ENCODE data around the gene ZDHHC8.

The ZDHHC8 gene

GRCh38 chr22:20141186-20142077 lies 9.8 kb downstream of the ZDHHC8 start:
- in situ Hi-C loops (cut with HindIII; ENCODE audit: low sequenced_read_pairs), result no loop called here

DNA sequence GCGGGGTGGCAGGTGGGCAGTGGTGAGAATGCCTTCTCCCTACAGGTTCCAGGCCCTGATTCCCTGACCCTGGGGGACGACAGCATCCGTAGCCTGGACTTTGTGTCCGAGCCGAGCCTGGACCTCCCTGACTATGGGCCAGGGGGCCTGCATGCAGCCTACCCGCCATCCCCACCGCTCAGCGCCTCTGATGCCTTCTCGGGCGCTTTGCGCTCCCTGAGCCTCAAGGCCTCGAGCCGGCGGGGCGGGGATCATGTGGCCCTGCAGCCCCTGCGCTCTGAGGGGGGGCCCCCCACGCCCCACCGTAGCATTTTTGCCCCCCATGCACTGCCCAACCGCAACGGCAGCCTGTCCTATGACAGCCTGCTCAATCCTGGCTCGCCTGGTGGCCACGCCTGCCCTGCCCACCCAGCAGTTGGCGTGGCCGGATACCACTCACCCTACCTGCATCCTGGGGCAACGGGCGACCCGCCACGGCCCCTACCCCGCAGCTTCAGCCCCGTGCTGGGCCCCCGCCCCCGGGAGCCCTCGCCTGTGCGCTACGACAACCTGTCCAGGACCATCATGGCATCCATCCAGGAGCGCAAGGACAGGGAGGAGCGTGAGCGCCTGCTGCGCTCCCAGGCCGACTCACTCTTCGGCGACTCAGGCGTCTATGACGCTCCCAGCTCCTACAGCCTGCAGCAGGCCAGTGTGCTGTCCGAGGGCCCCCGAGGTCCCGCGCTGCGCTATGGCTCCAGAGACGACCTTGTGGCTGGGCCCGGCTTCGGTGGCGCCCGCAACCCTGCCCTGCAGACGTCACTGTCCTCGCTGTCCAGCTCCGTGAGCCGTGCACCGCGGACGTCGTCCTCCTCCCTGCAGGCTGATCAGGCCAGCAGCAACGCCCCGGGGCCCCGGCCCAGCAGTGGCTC lies 11.4 kb downstream of the ZDHHC8 start:
- in situ Hi-C loops (cut with HindIII; ENCODE audit: low sequenced_read_pairs), result no loop called here

- in situ Hi-C loops (cut with HindIII; ENCODE audit: low sequenced_read_pairs), result no loop called here
Measured at GRCh38 chr22:20143883-20144665, 12.5 kb downstream of the ZDHHC8 start.

GRCh38 chr22:20145206-20145831 lies 13.7 kb downstream of the ZDHHC8 start:
- in situ Hi-C loops (cut with HindIII; ENCODE audit: low sequenced_read_pairs), result no loop called here

DNA sequence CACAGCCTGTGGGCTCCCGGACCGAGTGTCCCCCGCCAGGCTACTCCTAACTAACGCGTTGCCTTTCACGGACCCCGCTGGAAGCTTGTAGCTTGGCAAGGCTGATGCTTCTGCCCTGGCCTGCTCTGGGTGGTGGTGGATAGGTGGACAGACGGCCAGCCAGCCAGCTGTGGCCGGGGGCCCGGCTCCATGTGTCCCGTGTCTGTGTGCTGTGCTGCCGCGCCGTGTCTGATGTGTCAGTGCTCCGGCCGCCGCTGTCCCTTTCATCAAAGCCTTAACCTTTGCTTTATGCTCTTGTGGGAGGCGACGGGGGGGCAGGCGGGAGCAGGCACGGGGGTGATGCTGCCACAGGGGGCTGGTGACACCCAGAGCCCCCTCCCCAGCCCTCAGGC lies 14.2 kb downstream of the ZDHHC8 start:
- in situ Hi-C loops (cut with HindIII; ENCODE audit: low sequenced_read_pairs), result no loop called here

DNA sequence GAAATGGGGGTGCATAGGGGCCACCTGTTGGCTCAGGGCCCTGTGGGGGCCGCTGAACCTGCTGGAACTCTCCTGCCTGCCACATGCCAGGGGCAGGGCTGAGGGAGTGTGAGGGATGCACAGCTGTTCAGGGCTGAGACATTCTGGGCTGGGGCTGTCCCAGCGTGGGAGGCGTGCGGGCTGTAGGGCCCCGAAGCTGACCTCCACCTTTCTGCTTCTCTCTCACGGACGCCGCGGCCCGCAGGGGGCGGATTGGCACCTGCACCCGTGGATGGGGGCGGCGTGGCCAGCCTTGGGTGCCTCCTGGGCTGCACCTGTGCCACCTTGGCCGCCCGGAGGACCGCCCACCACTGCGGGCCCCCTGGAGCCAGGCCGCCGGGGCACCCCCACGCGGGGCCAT lies 15.2 kb downstream of the ZDHHC8 start:
- in situ Hi-C loops (cut with HindIII; ENCODE audit: low sequenced_read_pairs), result no loop called here

GRCh38 chr22:20147237-20147988 lies 15.8 kb downstream of the ZDHHC8 start:
- in situ Hi-C loops (cut with HindIII; ENCODE audit: low sequenced_read_pairs), result no loop called here

GRCh38 chr22:20148414-20148813 lies 16.8 kb downstream of the ZDHHC8 start:
- in situ Hi-C loops (cut with HindIII; ENCODE audit: low sequenced_read_pairs), result no loop called here

DNA sequence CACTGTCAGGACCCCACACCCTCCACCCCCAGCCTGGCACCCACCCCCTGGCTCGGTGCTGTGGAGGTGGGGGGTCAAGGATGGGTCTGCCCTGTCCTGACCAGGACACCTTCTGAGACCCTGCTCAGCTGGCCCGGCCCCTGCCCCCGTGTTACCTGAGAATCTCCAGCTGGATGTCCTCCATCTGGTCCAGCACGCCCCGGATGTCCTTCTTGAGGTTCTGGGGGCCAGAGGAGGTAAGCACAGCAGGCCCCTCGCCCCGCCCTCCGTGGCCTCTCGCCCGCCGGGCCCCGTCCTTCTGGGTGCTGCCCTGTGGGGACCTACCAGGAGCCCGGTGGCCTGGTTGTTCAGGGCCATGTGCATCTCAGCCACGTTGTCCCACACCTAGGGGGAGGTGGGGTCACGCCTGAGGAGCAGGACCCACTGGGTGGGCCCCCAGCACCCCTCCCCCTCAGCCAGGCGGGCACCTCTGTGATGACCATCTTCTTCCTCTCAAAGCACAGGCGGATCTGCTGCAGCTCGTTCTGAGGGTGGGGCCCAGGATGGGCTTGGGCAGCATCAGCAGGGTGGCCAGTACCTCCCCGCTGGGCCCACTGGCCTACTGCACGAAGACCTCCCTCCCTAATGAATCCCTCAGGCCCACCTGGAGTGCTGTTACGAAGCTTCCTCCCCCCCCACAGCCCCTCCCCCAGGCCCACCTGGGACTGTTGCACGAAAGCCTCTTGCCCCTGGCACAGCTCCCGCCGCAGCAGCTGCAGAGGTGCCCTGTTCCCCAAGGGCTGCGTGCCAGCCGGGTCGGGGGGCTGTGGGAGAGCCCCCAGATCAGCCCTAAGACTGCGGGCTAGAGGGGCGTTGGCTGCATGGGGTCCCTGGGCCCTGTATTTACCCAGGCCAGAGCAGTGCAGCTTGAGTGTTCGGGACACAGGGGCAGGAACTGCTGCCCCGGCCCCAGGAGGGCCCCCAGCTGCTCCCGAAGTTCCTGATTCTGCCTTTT lies 17.9 kb downstream of the ZDHHC8 start:
- in situ Hi-C loops (cut with HindIII; ENCODE audit: low sequenced_read_pairs), result no loop called here

- in situ Hi-C loops (cut with HindIII; ENCODE audit: low sequenced_read_pairs), result no loop called here
Measured at GRCh38 chr22:20150381-20151275, 19.0 kb downstream of the ZDHHC8 start, which contains the start of gene CCDC188. TSS of gene CCDC188 (minus strand) at chr22:20151055. CDS start at chr22:20150986, 69 bp downstream.

- in situ Hi-C loops (cut with HindIII; ENCODE audit: low sequenced_read_pairs), result no loop called here
Measured at GRCh38 chr22:20151276-20151588, 19.6 kb downstream of the ZDHHC8 start.

- in situ Hi-C loops (cut with HindIII; ENCODE audit: low sequenced_read_pairs), result no loop called here
Measured at GRCh38 chr22:20152464-20152890, 20.9 kb downstream of the ZDHHC8 start.

DNA sequence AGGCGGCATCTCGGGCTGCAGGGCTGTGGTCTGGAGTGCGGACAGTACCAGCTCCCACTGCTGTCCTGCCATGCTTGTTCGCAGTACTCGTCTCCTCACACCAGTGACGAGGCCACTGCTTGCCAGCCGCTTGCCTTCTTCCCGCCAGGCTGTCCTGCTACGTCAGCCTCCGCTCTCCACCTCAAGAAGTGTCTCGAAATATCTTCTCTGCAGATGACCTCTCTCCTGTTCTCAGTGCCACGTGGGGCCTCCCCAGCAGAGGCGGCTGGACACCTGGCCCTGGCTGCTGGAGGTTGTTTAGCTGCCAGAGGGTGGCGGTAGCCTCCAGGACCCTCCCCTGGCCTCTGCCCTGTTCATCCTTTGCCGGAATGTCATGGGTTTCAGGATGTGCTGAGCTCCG lies 22.3 kb downstream of the ZDHHC8 start:
- in situ Hi-C loops (cut with HindIII; ENCODE audit: low sequenced_read_pairs), result no loop called here

GRCh38 chr22:20154602-20155187 lies 23.1 kb downstream of the ZDHHC8 start:
- in situ Hi-C loops (cut with HindIII; ENCODE audit: low sequenced_read_pairs), result no loop called here

- in situ Hi-C loops (cut with HindIII; ENCODE audit: low sequenced_read_pairs), result no loop called here
Measured at GRCh38 chr22:20155330-20156041, 23.9 kb downstream of the ZDHHC8 start.

DNA sequence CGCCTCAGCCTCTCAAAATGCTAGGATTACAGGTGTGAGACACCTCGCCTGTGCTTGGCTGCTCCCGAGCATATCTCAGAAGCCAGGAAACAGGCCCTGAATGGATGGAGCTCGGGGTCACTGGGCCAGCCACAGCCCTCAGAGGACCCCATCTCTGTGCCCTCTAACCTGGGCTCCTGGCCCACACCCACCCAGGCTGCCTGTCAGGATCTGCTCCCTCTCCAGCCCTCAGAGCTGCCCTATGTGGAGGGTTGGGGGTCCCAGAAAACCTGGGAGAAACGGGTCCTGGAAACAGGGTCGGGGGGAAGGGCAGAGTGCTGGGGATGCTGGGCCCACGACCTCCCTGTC lies 24.4 kb downstream of the ZDHHC8 start:
- in situ Hi-C loops (cut with HindIII; ENCODE audit: low sequenced_read_pairs), result no loop called here
